HepG2 (cell line): Measurements from ENCODE around the gene CASZ1. TPM values are rescaled to one million over a fixed set of nuclear protein-coding genes. Genes with fewer than 3 reads are reported as not detected.

Experiments used
- ATAC-seq: fragments of 200-7000 bp; cut with Tn5 transposase; 3 replicates; pipeline ENCODE4 v1.9.1; 2020; ENCODE audit warnings: mild to moderate bottlenecking, moderate library complexity
- BruUV-seq: library from RNA; stranded (reverse); fragments of 400-500 nt; replicated peaks from 2 replicates; lab custom pipeline; 2021; lab: Mats Ljungman, UMichigan
- CTCF ChIA-PET: fragments of 300-600 bp; formaldehyde crosslinking; extraction: SDS; loops from one replicate; lab custom pipeline; 2021; ENCODE audit warnings: low total read pairs, inconsistent platforms, low intra/inter-chr PET ratio; lab: Yijun Ruan, JAX
- POLR2A ChIA-PET: fragments of 350-600 bp; sonication (Branson Sonifier 250); formaldehyde crosslinking; loops from one replicate; lab custom pipeline; 2020; ENCODE audit warnings: antibody characterized with exemption, inconsistent platforms; lab: Yijun Ruan, JAX
- DNase-seq: peaks from one replicate; pipeline ENCODE4 v3.0.0-alpha.2; 2015; ENCODE audit warnings: low spot score
- FAIRE-seq: peaks from 3 replicates; lab custom pipeline; 2011; peaks lifted over from hg19 to GRCh38; lab: Jason Lieb, UNC
- H2AFZ ChIP-seq: one replicate; pipeline ENCODE4 v1.6.1; 2011; ENCODE audit warnings: low read length, inconsistent platforms
- H3K27ac ChIP-seq: fragments of 300-600 bp; 3 replicates; pipeline ENCODE4 v1.8.0; 2011; ENCODE audit warnings: mixed run types, mild to moderate bottlenecking, mixed read lengths, low read length, inconsistent platforms; ENCODE audit not compliant: insufficient read depth; ENCODE audit errors: extremely low read length
- H3K27me3 ChIP-seq, 2 experiments: fragments of 200-600 bp in 1 of 2; 2 replicates in 1 of 2; 3 replicates in 1 of 2; pipeline versions ENCODE4 v1.6.0 to v1.8.0; 2011; ENCODE audit warnings: low read length in 2 of 2, mild to moderate bottlenecking in 2 of 2, moderate library complexity in 2 of 2, inconsistent platforms in 1 of 2; ENCODE audit not compliant: insufficient read depth in 2 of 2, control insufficient read depth in 1 of 2
- H3K36me3 ChIP-seq, 2 experiments: fragments of 200-600 bp in 1 of 2; replicated peaks in 1 of 2; 2 replicates in 1 of 2; 3 replicates in 1 of 2; pipeline versions ENCODE4 v1.5.1 to v1.8.0; 2011; ENCODE audit warnings: low read length in 2 of 2, inconsistent platforms in 1 of 2; ENCODE audit not compliant: insufficient read depth in 2 of 2, control insufficient read depth in 1 of 2
- H3K4me1 ChIP-seq: 2 replicates; pipeline ENCODE4 v1.5.1; 2012; ENCODE audit warnings: low read length, inconsistent platforms; ENCODE audit not compliant: insufficient read depth
- H3K4me2 ChIP-seq: 2 replicates; pipeline ENCODE4 v1.6.0; 2011; ENCODE audit warnings: low read depth, low read length, inconsistent platforms
- H3K4me3 ChIP-seq, 3 experiments: fragments of 200-600 bp in 1 of 3; sonication (generic), shearing (Covaris generic) in 1 of 3; replicated peaks in 1 of 3; 2 replicates each; pipeline ENCODE4 v1.5.1; 2011 to 2016; ENCODE audit warnings: low read length in 3 of 3, inconsistent platforms in 2 of 3, low read depth in 2 of 3, mild to moderate bottlenecking in 2 of 3, control low read depth in 1 of 3, mixed read lengths in 1 of 3; ENCODE audit not compliant: insufficient read depth in 1 of 3
- H3K79me2 ChIP-seq: one replicate; pipeline ENCODE4 v1.6.1; 2011; ENCODE audit warnings: low read length, inconsistent platforms; ENCODE audit not compliant: insufficient read depth
- H3K9ac ChIP-seq: 2 replicates; pipeline ENCODE4 v1.6.0; 2011; ENCODE audit warnings: mild to moderate bottlenecking, low read depth, low read length, inconsistent platforms; ENCODE audit not compliant: insufficient read depth
- H3K9me3 ChIP-seq: 2 replicates; pipeline ENCODE4 v1.5.1; 2012; ENCODE audit warnings: mild to moderate bottlenecking, low read length
- H4K20me1 ChIP-seq: 2 replicates; pipeline ENCODE4 v1.6.0; 2011; ENCODE audit warnings: inconsistent platforms, mild to moderate bottlenecking, low read length, moderate library complexity; ENCODE audit not compliant: insufficient read depth
- ASH2L ChIP-seq: fragments of 300-600, 200-600 bp; sonication (generic); IDR thresholded peaks from 2 replicates; pipeline ENCODE4 v1.7.0; 2017; ENCODE audit warnings: low read depth, mild to moderate bottlenecking, moderate library complexity, mixed read lengths, low read length; ENCODE audit not compliant: insufficient read length
- BORCS8-MEF2B ChIP-seq: sonication (generic); formaldehyde crosslinking; IDR thresholded peaks from 2 replicates; pipeline ENCODE4 v1.8.0; 2022; ENCODE audit warnings: mild to moderate bottlenecking, missing genetic modification reagents
- CENPT ChIP-seq: sonication (generic); formaldehyde crosslinking; IDR thresholded peaks from 2 replicates; pipeline ENCODE4 v1.8.0; 2022; ENCODE audit warnings: low read depth, mild to moderate bottlenecking, moderate library complexity, missing genetic modification reagents
- CTCF ChIP-seq: sonication (generic); formaldehyde crosslinking; IDR thresholded peaks from 2 replicates; pipeline ENCODE4 v1.5.0; 2020; ENCODE audit warnings: mild to moderate bottlenecking, missing genetic modification reagents, moderate library complexity
- FOXA1 ChIP-seq, 2 experiments: fragments of 450-650 bp in 1 of 2; sonication (generic) in 1 of 2; formaldehyde crosslinking in 1 of 2; IDR thresholded peaks; 2 replicates each; pipeline versions ENCODE4 v1.4.0 to v1.6.1; 2016 to 2020; ENCODE audit warnings: missing genetic modification reagents in 1 of 2
- KLF11 ChIP-seq: IDR thresholded peaks from 2 replicates; pipeline ENCODE4 v1.6.1; 2016; ENCODE audit warnings: missing compliant biosample characterization
- NR2F2 ChIP-seq: IDR thresholded peaks from 2 replicates; pipeline ENCODE4 v1.6.1; 2012; ENCODE audit warnings: low read depth, inconsistent platforms, borderline replicate concordance
- RORA ChIP-seq: sonication (generic); formaldehyde crosslinking; IDR thresholded peaks from 2 replicates; pipeline ENCODE4 v1.5.0; 2020; ENCODE audit warnings: mild to moderate bottlenecking, missing genetic modification reagents, moderate library complexity
- SNAPC2 ChIP-seq: sonication (generic); formaldehyde crosslinking; IDR thresholded peaks from 2 replicates; pipeline ENCODE4 v1.8.1; 2022; ENCODE audit warnings: mild to moderate bottlenecking, missing genetic modification reagents
- TCF7 ChIP-seq: sonication (generic); IDR thresholded peaks from 2 replicates; pipeline ENCODE4 v1.6.1; 2016; ENCODE audit warnings: antibody characterized with exemption, low read depth
- TEAD2 ChIP-seq: sonication (generic); formaldehyde crosslinking; IDR thresholded peaks from 2 replicates; pipeline ENCODE4 v1.9.0; 2021; ENCODE audit warnings: missing genetic modification reagents
- WGBS: methylation state at CpG from one replicate; pipeline ENCODE4 v1.1.6; 2017; ENCODE audit warnings: low lambda C conversion rate; 5-methylcytosine and 5-hydroxymethylcytosine counted together
- in situ Hi-C: cut with HindIII; loops from 2 replicates; pipeline ENCODE4 v1.10.0; 2017; ENCODE audit warnings: low pct_unique_long_range_greater_than_20kb; ENCODE audit not compliant: extremely low pct_ligation_motif_present
- intact Hi-C: fragments of 100-400 bp; cut with micrococcal nuclease; formaldehyde crosslinking; loops from one replicate; pipeline ENCODE4 v1.10.0; 2022; ENCODE audit not compliant: unreplicated experiment
- polyA plus RNA-seq, 8 experiments: library from polyadenylated mRNA; depleted of rRNA in 3 of 8; stranded (reverse) in 7 of 8; unstranded in 1 of 8; fragments of >200 nt; fragmentation: Illumina TruSeq in 4 of 8; extraction: Trizol in 4 of 8; gene quantifications; 2 replicates each; pipeline versions ENCODE4 v1.2.1 to v1.2.3, GENCODE V29; 2011 to 2016; ENCODE audit warnings: low read depth in 4 of 8, missing spikeins in 1 of 8, mixed read lengths in 1 of 8; ENCODE audit not compliant: insufficient read depth in 1 of 8
- total RNA-seq, 5 experiments: library from RNA; depleted of rRNA; stranded (reverse); fragments of >200 nt; fragmentation: Illumina TruSeq; extraction: Trizol; gene quantifications; 2 replicates each; pipeline ENCODE4 v1.2.3, GENCODE V29; 2016; ENCODE audit warnings: low read depth in 1 of 5

CASZ1 gene
- total and polyA plus RNA-seq, 2 of the 13 experiments (the other 11 are each of a cell fraction or from before 2014, with no cell fraction given): 1.9 to 3.7 TPM

- in situ Hi-C loops (no loop called here), intact Hi-C loops (no loop called here)
- peaks cover 13% of the 10 kb centered on the region for H3K4me1 ChIP-seq
- H3K27me3 ChIP-seq: no peaks in the 10 kb centered on the region
- no peak overlapping the region for H3K4me3 ChIP-seq
- CTCF ChIA-PET: no interaction called here
- no peaks in the 10 kb centered on the region for H3K36me3 ChIP-seq
- H2AFZ ChIP-seq: no peak overlapping the region
- DNase-seq (no peak), ATAC-seq (no peak), FAIRE-seq (no peak)
- TF ChIP-seq ASH2L (no peak), SNAPC2 (CRISPR knock-in tag) (no peak), TCF7 (no peak), BORCS8-MEF2B (CRISPR knock-in tag) (no peak), FOXA1 (IDR thresholded peaks at IDR 0.05) (no peak), FOXA1 (CRISPR knock-in tag; IDR thresholded peaks at IDR 0.05) (no peak), RORA (CRISPR knock-in tag) (no peak), TEAD2 (CRISPR knock-in tag) (no peak), NR2F2 (no peak), CENPT (CRISPR knock-in tag) (no peak), CTCF (no peak), KLF11 (CRISPR knock-in tag) (no peak)
- H3K4me2 ChIP-seq: no peak overlapping the region
- BruUV-seq: no TSS peak
- WGBS: 83% methylated on average over 21 of the region's 32 CpGs
- no peaks in the 10 kb centered on the region for H3K79me2 ChIP-seq
- POLR2A ChIA-PET: no interaction called here
- no peak overlapping the region for H3K27ac ChIP-seq
- H3K9me3 ChIP-seq: no peaks in the 10 kb centered on the region
- no peak overlapping the region for H3K9ac ChIP-seq
- no peaks in the 10 kb centered on the region for H4K20me1 ChIP-seq
Observed at GRCh38 chr1:10644307-10645128, 151.9 kb downstream of the CASZ1 start.
